Measurements from ENCODE around the gene MIOX. TPM values are rescaled to one million over a fixed set of nuclear protein-coding genes. Genes with fewer than 3 reads are reported as not detected.

Gene MIOX
- total and polyA plus RNA-seq, 2 of the 13 experiments (the other 11 are each of a cell fraction or from before 2014, with no cell fraction given): 1.5 to 2.9 TPM

DNA sequence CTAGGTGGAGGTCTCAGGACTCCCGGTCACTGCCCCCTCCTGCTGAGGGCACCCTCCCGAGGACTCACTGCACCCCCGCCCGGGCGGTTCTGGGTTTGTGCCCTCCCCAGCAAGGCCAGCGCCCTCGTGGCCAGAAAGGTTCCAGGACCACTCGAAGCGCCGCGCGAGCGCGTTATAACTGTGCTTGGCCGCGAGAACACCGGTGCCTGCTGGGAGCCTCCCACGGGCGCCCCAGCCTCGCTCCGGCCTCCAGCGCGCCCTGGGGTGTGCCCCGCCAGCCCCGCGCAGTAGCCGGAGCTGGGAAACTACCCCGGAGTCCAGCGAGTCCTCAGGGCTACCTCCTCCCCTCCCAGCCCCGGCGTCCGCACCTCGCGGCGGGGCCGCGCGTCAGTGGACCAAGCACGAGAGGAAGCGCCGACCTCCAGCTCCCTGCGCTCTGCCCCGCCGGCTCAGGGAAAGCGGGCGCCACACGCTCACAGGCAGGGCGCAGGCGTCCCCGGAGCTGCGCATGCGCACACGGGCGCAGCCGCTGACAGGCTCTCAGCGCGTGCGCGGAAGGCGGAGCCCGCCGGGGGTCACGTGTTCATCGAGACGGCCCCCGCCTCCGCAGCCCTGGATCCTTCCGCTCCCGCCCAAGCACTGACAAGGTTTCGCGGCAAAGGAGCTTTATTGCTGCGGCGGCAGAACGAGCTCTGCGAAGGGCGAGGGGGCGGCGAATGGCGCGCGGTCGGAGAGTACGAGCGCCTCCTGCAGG, 38.6 kb downstream of the MIOX start, which contains the start of gene SCO2 (continued):
- no peak for TF ChIP-seq ZNF557 (CRISPR knock-in tag; IDR thresholded peaks at IDR 0.05)
- TF ChIP-seq GTF2F1 (IDR thresholded peaks at IDR 0.05; ENCODE audit: low read length): no peak
- TF ChIP-seq NBN (conservative IDR thresholded peaks at IDR 0.05): no peak
- TF ChIP-seq MAZ (IDR thresholded peaks at IDR 0.05; ENCODE audit: borderline replicate concordance, low read depth, low read length): peak; percentile 50; the same call in 1 of the 2 replicates
- TF ChIP-seq MAZ (CRISPR knock-in tag; IDR thresholded peaks at IDR 0.05; ENCODE audit: low read depth): peak; percentile 98
- peak; percentile 38 for TF ChIP-seq FOXK1 (CRISPR knock-in tag; IDR thresholded peaks at IDR 0.05; ENCODE audit: borderline replicate concordance, low read depth)
- TF ChIP-seq, protein P1, sequence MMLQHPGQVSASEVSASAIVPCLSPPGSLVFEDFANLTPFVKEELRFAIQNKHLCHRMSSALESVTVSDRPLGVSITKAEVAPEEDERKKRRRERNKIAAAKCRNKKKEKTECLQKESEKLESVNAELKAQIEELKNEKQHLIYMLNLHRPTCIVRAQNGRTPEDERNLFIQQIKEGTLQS (CRISPR knock-in tag; IDR thresholded peaks at IDR 0.05): no peak
- TF ChIP-seq, protein P2, sequence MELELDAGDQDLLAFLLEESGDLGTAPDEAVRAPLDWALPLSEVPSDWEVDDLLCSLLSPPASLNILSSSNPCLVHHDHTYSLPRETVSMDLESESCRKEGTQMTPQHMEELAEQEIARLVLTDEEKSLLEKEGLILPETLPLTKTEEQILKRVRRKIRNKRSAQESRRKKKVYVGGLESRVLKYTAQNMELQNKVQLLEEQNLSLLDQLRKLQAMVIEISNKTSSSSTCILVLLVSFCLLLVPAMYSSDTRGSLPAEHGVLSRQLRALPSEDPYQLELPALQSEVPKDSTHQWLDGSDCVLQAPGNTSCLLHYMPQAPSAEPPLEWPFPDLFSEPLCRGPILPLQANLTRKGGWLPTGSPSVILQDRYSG (CRISPR knock-in tag; IDR thresholded peaks at IDR 0.05): no peak
- TF ChIP-seq PHF21A (CRISPR knock-in tag; IDR thresholded peaks at IDR 0.05): peak; percentile 55
- TF ChIP-seq ZNF772 (CRISPR knock-in tag; IDR thresholded peaks at IDR 0.05): peak; percentile 91
- TF ChIP-seq, protein P3, sequence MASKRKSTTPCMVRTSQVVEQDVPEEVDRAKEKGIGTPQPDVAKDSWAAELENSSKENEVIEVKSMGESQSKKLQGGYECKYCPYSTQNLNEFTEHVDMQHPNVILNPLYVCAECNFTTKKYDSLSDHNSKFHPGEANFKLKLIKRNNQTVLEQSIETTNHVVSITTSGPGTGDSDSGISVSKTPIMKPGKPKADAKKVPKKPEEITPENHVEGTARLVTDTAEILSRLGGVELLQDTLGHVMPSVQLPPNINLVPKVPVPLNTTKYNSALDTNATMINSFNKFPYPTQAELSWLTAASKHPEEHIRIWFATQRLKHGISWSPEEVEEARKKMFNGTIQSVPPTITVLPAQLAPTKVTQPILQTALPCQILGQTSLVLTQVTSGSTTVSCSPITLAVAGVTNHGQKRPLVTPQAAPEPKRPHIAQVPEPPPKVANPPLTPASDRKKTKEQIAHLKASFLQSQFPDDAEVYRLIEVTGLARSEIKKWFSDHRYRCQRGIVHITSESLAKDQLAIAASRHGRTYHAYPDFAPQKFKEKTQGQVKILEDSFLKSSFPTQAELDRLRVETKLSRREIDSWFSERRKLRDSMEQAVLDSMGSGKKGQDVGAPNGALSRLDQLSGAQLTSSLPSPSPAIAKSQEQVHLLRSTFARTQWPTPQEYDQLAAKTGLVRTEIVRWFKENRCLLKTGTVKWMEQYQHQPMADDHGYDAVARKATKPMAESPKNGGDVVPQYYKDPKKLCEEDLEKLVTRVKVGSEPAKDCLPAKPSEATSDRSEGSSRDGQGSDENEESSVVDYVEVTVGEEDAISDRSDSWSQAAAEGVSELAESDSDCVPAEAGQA (IDR thresholded peaks at IDR 0.05; ENCODE audit: low read depth): peak; percentile 14; the same call in 1 of the 2 replicates
- TF ChIP-seq, protein P3 (CRISPR knock-in tag; IDR thresholded peaks at IDR 0.05; ENCODE audit: borderline replicate concordance): no peak; the same call in 1 of the 2 replicates
- TF ChIP-seq, protein P4, sequence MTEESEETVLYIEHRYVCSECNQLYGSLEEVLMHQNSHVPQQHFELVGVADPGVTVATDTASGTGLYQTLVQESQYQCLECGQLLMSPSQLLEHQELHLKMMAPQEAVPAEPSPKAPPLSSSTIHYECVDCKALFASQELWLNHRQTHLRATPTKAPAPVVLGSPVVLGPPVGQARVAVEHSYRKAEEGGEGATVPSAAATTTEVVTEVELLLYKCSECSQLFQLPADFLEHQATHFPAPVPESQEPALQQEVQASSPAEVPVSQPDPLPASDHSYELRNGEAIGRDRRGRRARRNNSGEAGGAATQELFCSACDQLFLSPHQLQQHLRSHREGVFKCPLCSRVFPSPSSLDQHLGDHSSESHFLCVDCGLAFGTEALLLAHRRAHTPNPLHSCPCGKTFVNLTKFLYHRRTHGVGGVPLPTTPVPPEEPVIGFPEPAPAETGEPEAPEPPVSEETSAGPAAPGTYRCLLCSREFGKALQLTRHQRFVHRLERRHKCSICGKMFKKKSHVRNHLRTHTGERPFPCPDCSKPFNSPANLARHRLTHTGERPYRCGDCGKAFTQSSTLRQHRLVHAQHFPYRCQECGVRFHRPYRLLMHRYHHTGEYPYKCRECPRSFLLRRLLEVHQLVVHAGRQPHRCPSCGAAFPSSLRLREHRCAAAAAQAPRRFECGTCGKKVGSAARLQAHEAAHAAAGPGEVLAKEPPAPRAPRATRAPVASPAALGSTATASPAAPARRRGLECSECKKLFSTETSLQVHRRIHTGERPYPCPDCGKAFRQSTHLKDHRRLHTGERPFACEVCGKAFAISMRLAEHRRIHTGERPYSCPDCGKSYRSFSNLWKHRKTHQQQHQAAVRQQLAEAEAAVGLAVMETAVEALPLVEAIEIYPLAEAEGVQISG (CRISPR knock-in tag; IDR thresholded peaks at IDR 0.05): no peak; the same call in 1 of the 2 replicates
- TF ChIP-seq RARA (CRISPR knock-in tag; IDR thresholded peaks at IDR 0.05): no peak; the same call in 1 of the 2 replicates
- no peak for TF ChIP-seq CC2D1A (CRISPR knock-in tag; IDR thresholded peaks at IDR 0.05)
- TF ChIP-seq, protein P5, sequence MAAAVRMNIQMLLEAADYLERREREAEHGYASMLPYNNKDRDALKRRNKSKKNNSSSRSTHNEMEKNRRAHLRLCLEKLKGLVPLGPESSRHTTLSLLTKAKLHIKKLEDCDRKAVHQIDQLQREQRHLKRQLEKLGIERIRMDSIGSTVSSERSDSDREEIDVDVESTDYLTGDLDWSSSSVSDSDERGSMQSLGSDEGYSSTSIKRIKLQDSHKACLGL (CRISPR knock-in tag; IDR thresholded peaks at IDR 0.05): peak; percentile 79
- no peak for TF ChIP-seq SCMH1 (CRISPR knock-in tag; IDR thresholded peaks at IDR 0.05; ENCODE audit: borderline replicate concordance)
- no peak for TF ChIP-seq POLR2AphosphoS2 (IDR thresholded peaks at IDR 0.05; ENCODE audit: low read depth, low read length)
- TF ChIP-seq ZNF567 (CRISPR knock-in tag; IDR thresholded peaks at IDR 0.05; ENCODE audit: borderline replicate concordance): peak; percentile 98
- 0 out of 2 replicates have a peak, but pooled peaks have one; percentile 8 for TF ChIP-seq ZNF510 (CRISPR knock-in tag; IDR thresholded peaks at IDR 0.05; ENCODE audit: low read depth)
